K562 (cell line): ENCODE results near the gene CD84. TPM values are rescaled to one million over a fixed set of nuclear protein-coding genes. Genes with fewer than 3 reads are reported as not detected.

Experiments
- ATAC-seq: fragments of 200-7000 bp; cut with Tn5 transposase; 3 replicates; pipeline ENCODE4 v1.9.1; 2020; ENCODE audit warnings: moderate library complexity
- BruUV-seq: library from RNA; stranded (reverse); fragments of 400-500 nt; replicated peaks from 2 replicates; lab custom pipeline; 2021; lab: Mats Ljungman, UMichigan
- CTCF ChIA-PET: fragments of 300-600 bp; formaldehyde crosslinking; extraction: SDS; loops from one replicate; lab custom pipeline; 2021; ENCODE audit warnings: low intra/inter-chr PET ratio; lab: Yijun Ruan, JAX
- POLR2A ChIA-PET: fragments of 300-600, 350-650 bp; sonication (Branson Sonifier 250); formaldehyde crosslinking; extraction: SDS; loops from one replicate; lab custom pipeline; 2021; ENCODE audit warnings: antibody characterized with exemption, inconsistent platforms; lab: Yijun Ruan, JAX
- DNase-seq, 4 experiments: peaks; one replicate each; pipeline versions ENCODE4 v3.0.0 to v3.0.0-alpha.2; 2011 to 2018; ENCODE audit warnings: low spot score in 3 of 4, mixed read lengths in 3 of 4; ENCODE audit errors: extremely low read depth in 1 of 4
- FAIRE-seq: peaks from 2 replicates; lab custom pipeline; 2011; peaks lifted over from hg19 to GRCh38; lab: Jason Lieb, UNC
- H2AFZ ChIP-seq: 2 replicates; pipeline ENCODE4 v1.6.0; 2011; ENCODE audit warnings: low read depth, low read length, control low read depth, inconsistent platforms
- H3K27ac ChIP-seq: fragments of 200-600 bp; 3 replicates; pipeline ENCODE4 v1.8.0; 2011; ENCODE audit warnings: low read depth, mild to moderate bottlenecking, control low read depth, inconsistent platforms, low read length, moderate library complexity, mixed read lengths; ENCODE audit errors: extremely low read depth
- H3K27me3 ChIP-seq, 2 experiments: fragments of 300-600 bp in 1 of 2; 2 replicates in 1 of 2; 3 replicates in 1 of 2; pipeline versions ENCODE4 v1.6.0 to v1.8.0; 2011; ENCODE audit warnings: inconsistent platforms in 2 of 2, low read length in 2 of 2, mild to moderate bottlenecking in 1 of 2, mixed read lengths in 1 of 2, moderate library complexity in 1 of 2; ENCODE audit not compliant: control insufficient read depth in 2 of 2, insufficient read depth in 2 of 2
- H3K36me3 ChIP-seq: fragments of 300-600 bp; 3 replicates; pipeline ENCODE4 v1.8.0; 2011; ENCODE audit warnings: mild to moderate bottlenecking, low read length, inconsistent platforms; ENCODE audit not compliant: control insufficient read depth, insufficient read depth
- H3K4me1 ChIP-seq, 2 experiments: fragments of 200-600 bp in 1 of 2; replicated peaks in 1 of 2; 2 replicates in 1 of 2; 3 replicates in 1 of 2; pipeline versions ENCODE4 v1.5.1 to v1.8.0; 2011; ENCODE audit warnings: inconsistent platforms in 2 of 2, low read length in 2 of 2, mild to moderate bottlenecking in 1 of 2, mixed read lengths in 1 of 2, moderate library complexity in 1 of 2; ENCODE audit not compliant: control insufficient read depth in 2 of 2, insufficient read depth in 2 of 2
- H3K4me2 ChIP-seq: 2 replicates; pipeline ENCODE4 v1.6.1; 2011; ENCODE audit warnings: low read length, control low read depth, inconsistent platforms, mixed read lengths; ENCODE audit not compliant: insufficient read depth
- H3K4me3 ChIP-seq: fragments of 200-600 bp; sonication (generic), shearing (Covaris generic); 2 replicates; pipeline ENCODE4 v1.5.1; 2016; ENCODE audit warnings: control low read depth, inconsistent platforms
- H3K79me2 ChIP-seq: fragments of 200-600 bp; 3 replicates; pipeline ENCODE4 v1.8.0; 2011; ENCODE audit warnings: low read length, inconsistent platforms; ENCODE audit not compliant: control insufficient read depth, insufficient read depth
- H3K9ac ChIP-seq, 2 experiments: 2 replicates each; pipeline versions ENCODE4 v1.6.0 to v1.6.1; 2011; ENCODE audit warnings: low read depth in 2 of 2, low read length in 2 of 2, control low read depth in 1 of 2, inconsistent platforms in 1 of 2, mild to moderate bottlenecking in 1 of 2, mixed read lengths in 1 of 2; ENCODE audit not compliant: insufficient read depth in 1 of 2
- H3K9me1 ChIP-seq: one replicate; pipeline ENCODE4 v1.6.0; 2011; ENCODE audit warnings: inconsistent platforms, mild to moderate bottlenecking, low read length, moderate library complexity; ENCODE audit not compliant: control insufficient read depth, insufficient read depth
- H3K9me3 ChIP-seq: replicated peaks from 2 replicates; pipeline ENCODE4 v1.5.1; 2011; ENCODE audit warnings: low read depth, low read length, inconsistent platforms; ENCODE audit not compliant: control insufficient read depth, insufficient read depth
- H4K20me1 ChIP-seq: replicated peaks from 2 replicates; pipeline ENCODE4 v1.6.1; 2011; ENCODE audit warnings: low read length, inconsistent platforms, mixed read lengths; ENCODE audit not compliant: control insufficient read depth, insufficient read depth
- ADNP ChIP-seq: fragments of 200-800 bp; sonication (Bioruptor generic); IDR thresholded peaks from 2 replicates; pipeline ENCODE4 v1.6.1; 2016; ENCODE audit warnings: missing genetic modification characterization, missing compliant biosample characterization
- CGGBP1 ChIP-seq: fragments of 250-450 bp; sonication (Bioruptor Pico); IDR thresholded peaks from 2 replicates; pipeline ENCODE4 v1.9.0; 2021; ENCODE audit warnings: mild to moderate bottlenecking
- E2F3 ChIP-seq: fragments of 250-450 bp; sonication (Bioruptor Pico); IDR thresholded peaks from 2 replicates; pipeline ENCODE4 v1.4.0; 2020; ENCODE audit warnings: mild to moderate bottlenecking
- FOXM1 ChIP-seq, 2 experiments: fragments of 450-650 bp in 1 of 2; sonication (generic) in 1 of 2; formaldehyde crosslinking in 1 of 2; IDR thresholded peaks; 2 replicates each; pipeline versions ENCODE4 v1.6.1 to v1.9.0; 2017 to 2022; ENCODE audit warnings: low read depth in 2 of 2, mild to moderate bottlenecking in 2 of 2, missing genetic modification reagents in 1 of 2, moderate library complexity in 1 of 2
- HEY1 ChIP-seq: fragments of 250-450 bp; sonication (Bioruptor Pico); IDR thresholded peaks from 2 replicates; pipeline ENCODE4 v1.5.0; 2020; ENCODE audit warnings: mild to moderate bottlenecking, moderate library complexity, borderline replicate concordance
- HMBOX1 ChIP-seq: sonication (generic); IDR thresholded peaks from 2 replicates; pipeline ENCODE4 v1.6.1; 2016
- KLF1 ChIP-seq: fragments of 450-650 bp; IDR thresholded peaks from 2 replicates; pipeline ENCODE4 v1.6.1; 2016; ENCODE audit warnings: missing genetic modification characterization, missing compliant biosample characterization
- LCOR ChIP-seq: sonication (generic); formaldehyde crosslinking; IDR thresholded peaks from 2 replicates; pipeline ENCODE4 v1.8.0; 2022; ENCODE audit warnings: mild to moderate bottlenecking, missing genetic modification reagents
- RAD21 ChIP-seq, 2 experiments: fragments of 250-450 bp in 1 of 2; fragments of 450-650 bp in 1 of 2; sonication (Bioruptor Pico) in 1 of 2; formaldehyde crosslinking in 1 of 2; IDR thresholded peaks in 1 of 2; conservative IDR thresholded peaks in 1 of 2; 2 replicates each; pipeline versions ENCODE4 v1.4.0 to v1.8.0; 2020 to 2022; ENCODE audit warnings: mild to moderate bottlenecking in 2 of 2, moderate library complexity in 1 of 2
- RBM25 ChIP-seq: fragments of 200-400 bp; formaldehyde crosslinking; IDR thresholded peaks from 2 replicates; pipeline ENCODE4 v1.6.1; 2018; ENCODE audit warnings: low read length, low read depth, moderate library complexity; ENCODE audit not compliant: severe bottlenecking
- SMAD3 ChIP-seq: fragments of 450-650 bp; formaldehyde crosslinking; conservative IDR thresholded peaks from 2 replicates; pipeline ENCODE4 v1.4.0; 2020; ENCODE audit warnings: mild to moderate bottlenecking
- SMC3 ChIP-seq: conservative IDR thresholded peaks from 2 replicates; pipeline ENCODE4 v1.6.1; 2011; ENCODE audit warnings: low read depth, low read length, improper control_type of control experiment; ENCODE audit not compliant: insufficient read depth
- THRB ChIP-seq: fragments of 450-650 bp; formaldehyde crosslinking; conservative IDR thresholded peaks from 2 replicates; pipeline ENCODE4 v1.4.0; 2022; ENCODE audit warnings: mild to moderate bottlenecking, missing genetic modification characterization
- ZNF143 ChIP-seq: sonication (generic); formaldehyde crosslinking; IDR thresholded peaks from 2 replicates; pipeline ENCODE4 v1.9.0; 2022; ENCODE audit warnings: mild to moderate bottlenecking, missing genetic modification reagents
- ZNF609 ChIP-seq: sonication (generic); formaldehyde crosslinking; IDR thresholded peaks from 2 replicates; pipeline ENCODE4 v1.8.1; 2023; ENCODE audit warnings: missing genetic modification reagents, mild to moderate bottlenecking, borderline replicate concordance
- WGBS: fragments of 100-300 bp; shearing (Covaris generic); methylation state at CpG from one replicate; pipeline ENCODE4 v1.1.6; 2016; ENCODE audit warnings: low coverage, mixed read lengths; ENCODE audit not compliant: insufficient coverage; ENCODE audit errors: missing lambda C conversion rate; 5-methylcytosine and 5-hydroxymethylcytosine counted together
- in situ Hi-C: fragments of 300-500 bp; cut with MboI; formaldehyde crosslinking; loops from 4 replicates; pipeline ENCODE4 v1.15.0; 2018; ENCODE audit warnings: inconsistent platforms, mixed read lengths
- intact Hi-C: fragments of 100-400 bp; cut with micrococcal nuclease; formaldehyde crosslinking; loops from 2 replicates; pipeline ENCODE4 v1.14.2; 2022
- polyA plus RNA-seq, 8 experiments: library from polyadenylated mRNA; depleted of rRNA in 4 of 8; stranded (reverse) in 5 of 8; unstranded in 3 of 8; fragments of >200 nt; fragmentation: Nextera tagmentation in 2 of 8; fragmentation: Illumina TruSeq in 1 of 8; extraction: Ambion mirVana in 2 of 8; extraction: Trizol in 1 of 8; gene quantifications; 2 replicates each; pipeline versions ENCODE4 v1.2.1 to v1.2.3, GENCODE V29; 2011 to 2014; ENCODE audit warnings: inconsistent platforms in 1 of 8, missing spikeins in 1 of 8
- total RNA-seq, 7 experiments: library from RNA; depleted of rRNA in 6 of 7; stranded (reverse); fragments of >200 nt in 6 of 7; fragmentation: Illumina TruSeq in 2 of 7; extraction: Trizol in 2 of 7; gene quantifications; 2 replicates each; pipeline versions ENCODE4 v1.2.1 to v1.2.3, GENCODE V29; 2011 to 2021; ENCODE audit warnings: low replicate concordance in 1 of 7

The CD84 gene
- total and polyA plus RNA-seq, 9 of the 15 experiments (the other 6 are each of a cell fraction or from before 2014, with no cell fraction given) = 0.82 to 6.8 (median 2.0) TPM

GRCh38 chr1:160494620-160495019, 84.7 kb downstream of the CD84 start:
- in situ Hi-C loops (no loop called here), intact Hi-C loops (loop anchor here (2.0 to 5.0 kb wide), 2 partner anchors 48 to 112 kb away; no protein-coding TSS in a partner anchor)
- no peaks in the 10 kb centered on the region for H3K79me2 ChIP-seq
- no peak overlapping the region for H3K4me3 ChIP-seq
- no peak overlapping the region for H2AFZ ChIP-seq
- no peak overlapping the region for H3K4me2 ChIP-seq
- no peaks in the 10 kb centered on the region for H3K36me3 ChIP-seq
- FAIRE-seq (no peak), DNase-seq (peak in 1 of 4 experiments; percentile 42), ATAC-seq (peak; percentile 82)
- H4K20me1 ChIP-seq = no peaks in the 10 kb centered on the region
- no peak overlapping the region for H3K27ac ChIP-seq
- ChIA-PET POLR2A (no interaction called here), CTCF (no interaction called here)
- no peak overlapping the region for H3K9ac ChIP-seq
- WGBS = 78% methylated on average over 3 of the region's 3 CpGs
- 0 out of 5 replicates have a peak, but pooled peaks cover 0 to 4% of the 10 kb centered on the region in 2 experiments for H3K4me1 ChIP-seq
- BruUV-seq = no TSS peak
- H3K9me1 ChIP-seq = no peaks in the 10 kb centered on the region
- no peaks in the 10 kb centered on the region for H3K27me3 ChIP-seq
- H3K9me3 ChIP-seq = peaks cover 4% of the 10 kb centered on the region
- no peak for TF ChIP-seq LCOR (CRISPR knock-in tag)
- TF ChIP-seq FOXM1 (IDR thresholded peaks at IDR 0.05; ENCODE audit: low read depth) = no peak
- TF ChIP-seq FOXM1 (CRISPR knock-in tag; IDR thresholded peaks at IDR 0.05; ENCODE audit: low read depth) = no peak
- TF ChIP-seq SMAD3 (CRISPR knock-in tag) = no peak
- 0 out of 2 replicates have a peak, but pooled peaks have one; percentile 11 for TF ChIP-seq SMC3
- no peak for TF ChIP-seq CGGBP1 (CRISPR knock-in tag)
- TF ChIP-seq THRB (CRISPR knock-in tag) = no peak
- TF ChIP-seq KLF1 (tag) = no peak
- peak in 1 of 2 experiments; percentile 59; a peak in 2 of 4 replicates for TF ChIP-seq RAD21 (CRISPR knock-in tag; conservative IDR thresholded peaks at IDR 0.05 in 1 of 2, IDR thresholded peaks at IDR 0.05 in 1 of 2)
- no peak for TF ChIP-seq HEY1
- TF ChIP-seq E2F3 = no peak
- peak; percentile 18 for TF ChIP-seq RBM25
- TF ChIP-seq ZNF143 = no peak
- no peak for TF ChIP-seq ADNP (tag)
- no peak for TF ChIP-seq ZNF609 (CRISPR knock-in tag)
- no peak for TF ChIP-seq HMBOX1
